ENCODE data around the gene SLC1A1. TPM values are rescaled to one million over a fixed set of nuclear protein-coding genes. Genes with fewer than 3 reads are reported as not detected.
"Not testable (repeated sequence)": the region's sequence is repeated elsewhere in the genome, so short reads cannot be mapped to it uniquely, and the experiment has no call there.

SLC1A1 gene
- total RNA-seq, 5 donors from 2014 or later (not counting 1 experiment from before 2014, with no cell fraction given) = 0.26 to 0.46 (median 0.38) TPM; not detected in 2

GRCh38 chr9:4536196-4536595 is 45.9 kb downstream of the SLC1A1 start:
- ATAC-seq (replicated peaks in 1 of 4); H3K27me3 Mint-ChIP-seq; H3K27ac ChIP-seq (ENCODE audit: low read length); H3K27me3 ChIP-seq (replicated peaks in 1 of 2; ENCODE audit: control insufficient read depth in 2 of 2, extremely low read depth in 1 of 2, insufficient read depth in 2 of 2, low read length in 1 of 2); POLR2A ChIA-PET; H3K9me3 ChIP-seq; H3K36me3 ChIP-seq (ENCODE audit: control insufficient read depth in 2 of 2, extremely low read depth in 1 of 2, insufficient read depth in 1 of 2, low read length in 1 of 2); CTCF ChIA-PET; H3K4me3 Mint-ChIP-seq; DNase-seq; H3K27ac Mint-ChIP-seq; H3K36me3 Mint-ChIP-seq; H3K4me1 ChIP-seq (ENCODE audit: control insufficient read depth in 1 of 2, extremely low read depth in 1 of 2, insufficient read depth in 2 of 2, low read length in 2 of 2); H3K9me3 Mint-ChIP-seq; H3K4me3 ChIP-seq (ENCODE audit: control insufficient read depth in 1 of 2, extremely low read depth in 1 of 2, low read length in 1 of 2): not testable (repeated sequence)
- WGBS (ENCODE audit: insufficient coverage) = no CpG with 5 or more reads among the region's 1 CpG
- peaks cover 12 to 20% (median 16%) of the 10 kb centered on the region in 3 donors for H3K4me1 Mint-ChIP-seq

DNA sequence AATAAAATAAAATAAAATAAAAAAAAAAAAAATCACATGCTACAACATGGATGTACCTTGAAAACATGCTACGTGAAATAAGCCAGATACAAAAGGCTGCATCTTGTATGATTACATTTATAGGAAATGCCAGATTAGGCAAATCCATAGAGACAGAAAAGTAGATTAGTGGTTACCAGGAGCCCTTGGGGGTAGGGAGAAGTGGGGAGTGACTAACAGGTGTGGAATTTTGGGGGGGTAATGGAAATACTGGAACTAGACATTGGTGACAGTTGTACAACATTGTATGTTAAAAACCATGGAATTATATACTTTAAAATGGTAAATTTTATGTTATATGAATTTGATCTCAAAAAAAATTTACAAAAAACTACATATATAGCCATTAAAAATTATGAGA is 47.3 kb downstream of the SLC1A1 start:
- Mint-ChIP-seq H3K27me3 (peaks cover 0 to 3% of the 10 kb centered on the region in 2 donors), H3K4me1 (peaks cover 12 to 20% (median 13%) of the 10 kb centered on the region in 3 donors), H3K36me3 (no peaks in the 10 kb centered on the region), H3K27ac (no peak overlapping the region), H3K9me3 (peaks cover 0 to 2% (median 0%) of the 10 kb centered on the region in 3 donors), H3K4me3 (no peak overlapping the region)
- ATAC-seq (replicated peaks in 1 of 4) = no peak
- WGBS (ENCODE audit: insufficient coverage) = no CpG with 5 or more reads among the region's 1 CpG
- CTCF ChIA-PET = no interaction called here
- Histone ChIP-seq H3K4me1 (ENCODE audit: control insufficient read depth in 1 of 2, extremely low read depth in 1 of 2, insufficient read depth in 2 of 2, low read length in 2 of 2) (no peaks in the 10 kb centered on the region), H3K36me3 (ENCODE audit: control insufficient read depth in 2 of 2, extremely low read depth in 1 of 2, insufficient read depth in 1 of 2, low read length in 1 of 2) (no peaks in the 10 kb centered on the region), H3K27me3 (replicated peaks in 1 of 2; ENCODE audit: control insufficient read depth in 2 of 2, extremely low read depth in 1 of 2, insufficient read depth in 2 of 2, low read length in 1 of 2) (peaks cover 0 to 2% of the 10 kb centered on the region in 2 experiments), H3K4me3 (ENCODE audit: control insufficient read depth in 1 of 2, extremely low read depth in 1 of 2, low read length in 1 of 2) (no peak overlapping the region), H3K27ac (ENCODE audit: low read length) (no peak overlapping the region), H3K9me3 (no peaks in the 10 kb centered on the region)
- DNase-seq = no peak
- POLR2A ChIA-PET = no interaction called here

DNA sequence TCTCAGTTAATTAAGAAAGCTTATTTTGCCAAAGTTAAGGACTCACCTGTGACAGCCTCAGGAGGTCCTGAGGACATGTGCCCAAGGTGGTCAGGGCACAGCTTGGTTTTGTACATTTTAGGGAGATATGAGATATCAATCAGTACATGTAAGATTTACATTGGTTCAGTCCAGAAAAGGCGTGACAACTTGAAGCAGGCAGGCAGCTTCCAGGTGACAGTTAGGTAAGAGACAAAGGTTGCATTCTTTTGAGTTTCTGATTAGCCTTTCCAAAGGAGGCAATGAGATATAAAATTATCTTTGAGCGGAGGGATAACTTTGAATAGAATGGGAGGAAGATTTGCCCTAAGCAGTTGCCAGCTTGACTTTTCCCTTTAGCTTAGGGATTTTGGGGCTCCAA is 47.8 kb downstream of the SLC1A1 start:
- no peak overlapping the region for H3K4me3 ChIP-seq (ENCODE audit: control insufficient read depth in 1 of 2, extremely low read depth in 1 of 2, low read length in 1 of 2)
- Mint-ChIP-seq H3K4me3 (no peak overlapping the region), H3K36me3 (no peaks in the 10 kb centered on the region), H3K27me3 (peaks cover 2 to 7% of the 10 kb centered on the region in 2 donors), H3K4me1 (peaks cover 11 to 17% (median 12%) of the 10 kb centered on the region in 3 donors), H3K9me3 (no peaks in the 10 kb centered on the region), H3K27ac (no peak overlapping the region)
- H3K27me3 ChIP-seq (replicated peaks in 1 of 2; ENCODE audit: control insufficient read depth in 2 of 2, extremely low read depth in 1 of 2, insufficient read depth in 2 of 2, low read length in 1 of 2) = peaks cover 0 to 2% of the 10 kb centered on the region in 2 experiments
- CTCF ChIA-PET = no interaction called here
- H3K27ac ChIP-seq (ENCODE audit: low read length) = no peak overlapping the region
- ATAC-seq (replicated peaks in 1 of 4) = no peak
- H3K4me1 ChIP-seq (ENCODE audit: control insufficient read depth in 1 of 2, extremely low read depth in 1 of 2, insufficient read depth in 2 of 2, low read length in 2 of 2) = no peaks in the 10 kb centered on the region
- no peaks in the 10 kb centered on the region for H3K36me3 ChIP-seq (ENCODE audit: control insufficient read depth in 2 of 2, extremely low read depth in 1 of 2, insufficient read depth in 1 of 2, low read length in 1 of 2)
- DNase-seq = no peak
- POLR2A ChIA-PET = no interaction called here
- 83% methylated on average over 1 of the region's 2 CpGs for WGBS (ENCODE audit: insufficient coverage)
- H3K9me3 ChIP-seq = no peaks in the 10 kb centered on the region

DNA sequence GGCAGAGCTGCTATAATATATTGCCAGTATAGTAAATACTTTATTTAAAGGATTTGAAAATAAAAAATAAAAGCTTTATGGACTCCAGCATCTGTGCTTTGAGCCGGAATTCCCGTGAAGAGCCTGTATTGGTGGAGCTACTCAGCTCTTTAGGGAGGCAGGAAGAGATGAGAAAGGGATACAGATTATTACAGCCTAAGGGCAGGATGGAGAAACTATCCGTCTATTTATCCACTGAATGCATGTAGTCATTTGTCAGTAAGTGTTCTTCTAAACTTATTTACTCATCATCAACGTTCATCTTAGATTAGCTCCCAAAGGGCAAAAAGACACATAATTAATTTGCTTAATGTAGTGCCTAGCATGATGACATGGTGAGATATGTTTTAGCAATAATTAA is 48.4 kb downstream of the SLC1A1 start:
- H3K4me1 Mint-ChIP-seq = peaks cover 7 to 15% (median 9%) of the 10 kb centered on the region in 3 donors
- no peaks in the 10 kb centered on the region for H3K36me3 Mint-ChIP-seq
- peaks cover 3 to 7% of the 10 kb centered on the region in 2 donors for H3K27me3 Mint-ChIP-seq
- Histone ChIP-seq H3K36me3 (ENCODE audit: control insufficient read depth in 2 of 2, extremely low read depth in 1 of 2, insufficient read depth in 1 of 2, low read length in 1 of 2) (no peaks in the 10 kb centered on the region), H3K27me3 (replicated peaks in 1 of 2; ENCODE audit: control insufficient read depth in 2 of 2, extremely low read depth in 1 of 2, insufficient read depth in 2 of 2, low read length in 1 of 2) (peaks cover 0 to 2% of the 10 kb centered on the region in 2 experiments), H3K4me3 (ENCODE audit: control insufficient read depth in 1 of 2, extremely low read depth in 1 of 2, low read length in 1 of 2) (no peak overlapping the region), H3K27ac (ENCODE audit: low read length) (no peak overlapping the region), H3K9me3 (no peaks in the 10 kb centered on the region), H3K4me1 (ENCODE audit: control insufficient read depth in 1 of 2, extremely low read depth in 1 of 2, insufficient read depth in 2 of 2, low read length in 2 of 2) (no peaks in the 10 kb centered on the region)
- H3K27ac Mint-ChIP-seq = no peak overlapping the region
- CTCF ChIA-PET = no interaction called here
- POLR2A ChIA-PET = no interaction called here
- H3K4me3 Mint-ChIP-seq = no peak overlapping the region
- ATAC-seq (replicated peaks in 1 of 4) (no peak), DNase-seq (no peak)
- H3K9me3 Mint-ChIP-seq = no peaks in the 10 kb centered on the region
- no CpG with 5 or more reads among the region's 4 CpGs for WGBS (ENCODE audit: insufficient coverage)

DNA sequence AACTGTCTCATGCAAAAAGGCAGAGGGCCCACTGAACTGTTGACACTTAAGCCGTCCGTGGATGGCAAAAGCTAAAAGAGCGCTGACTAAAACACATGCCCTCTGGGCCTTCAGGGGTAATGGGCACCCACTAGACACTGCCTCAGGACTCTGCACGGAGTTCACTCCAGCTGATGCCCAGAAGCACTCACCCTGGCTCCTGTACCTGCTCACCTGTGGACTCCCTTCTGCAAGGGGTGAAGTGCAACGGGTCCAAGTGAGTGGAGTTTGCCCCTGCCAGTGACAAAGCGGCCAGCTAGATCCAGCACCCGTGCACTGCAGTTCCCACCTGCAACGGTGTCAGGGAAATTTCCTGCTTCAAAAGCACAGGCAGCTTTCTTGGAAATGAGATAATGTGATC is 50.2 kb downstream of the SLC1A1 start:
- Mint-ChIP-seq H3K27ac (no peak overlapping the region), H3K36me3 (no peaks in the 10 kb centered on the region), H3K4me1 (peaks cover 0 to 7% (median 2%) of the 10 kb centered on the region in 3 donors), H3K4me3 (no peak overlapping the region), H3K9me3 (no peaks in the 10 kb centered on the region), H3K27me3 (peaks cover 3 to 7% of the 10 kb centered on the region in 2 donors)
- Histone ChIP-seq H3K27me3 (replicated peaks in 1 of 2; ENCODE audit: control insufficient read depth in 2 of 2, extremely low read depth in 1 of 2, insufficient read depth in 2 of 2, low read length in 1 of 2) (peaks cover 0 to 2% of the 10 kb centered on the region in 2 experiments), H3K4me3 (ENCODE audit: control insufficient read depth in 1 of 2, extremely low read depth in 1 of 2, low read length in 1 of 2) (no peak overlapping the region), H3K9me3 (no peaks in the 10 kb centered on the region), H3K36me3 (ENCODE audit: control insufficient read depth in 2 of 2, extremely low read depth in 1 of 2, insufficient read depth in 1 of 2, low read length in 1 of 2) (no peaks in the 10 kb centered on the region), H3K4me1 (ENCODE audit: control insufficient read depth in 1 of 2, extremely low read depth in 1 of 2, insufficient read depth in 2 of 2, low read length in 2 of 2) (no peaks in the 10 kb centered on the region), H3K27ac (ENCODE audit: low read length) (no peak overlapping the region)
- ChIA-PET POLR2A (no interaction called here), CTCF (no interaction called here)
- no peak for DNase-seq
- WGBS (ENCODE audit: insufficient coverage) = 92% methylated on average over 8 of the region's 8 CpGs
- no peak for ATAC-seq (replicated peaks in 1 of 4)

GRCh38 chr9:4541281-4541680 is 51.0 kb downstream of the SLC1A1 start:
- no peaks in the 10 kb centered on the region for H3K36me3 Mint-ChIP-seq
- no peak overlapping the region for H3K27ac ChIP-seq (ENCODE audit: low read length)
- no peak overlapping the region for H3K4me3 Mint-ChIP-seq
- DNase-seq (no peak), ATAC-seq (replicated peaks in 1 of 4) (no peak)
- no peak overlapping the region for H3K27ac Mint-ChIP-seq
- H3K4me3 ChIP-seq (ENCODE audit: control insufficient read depth in 1 of 2, extremely low read depth in 1 of 2, low read length in 1 of 2) = no peak overlapping the region
- H3K27me3 ChIP-seq (replicated peaks in 1 of 2; ENCODE audit: control insufficient read depth in 2 of 2, extremely low read depth in 1 of 2, insufficient read depth in 2 of 2, low read length in 1 of 2) = peaks cover 0 to 2% of the 10 kb centered on the region in 2 experiments
- ChIA-PET POLR2A (no interaction called here), CTCF (no interaction called here)
- WGBS (ENCODE audit: insufficient coverage) = no CpG with 5 or more reads among the region's 3 CpGs
- H3K4me1 ChIP-seq (ENCODE audit: control insufficient read depth in 1 of 2, extremely low read depth in 1 of 2, insufficient read depth in 2 of 2, low read length in 2 of 2) = no peaks in the 10 kb centered on the region
- H3K9me3 ChIP-seq = no peaks in the 10 kb centered on the region
- peaks cover under 1 to 7% (median 4%) of the 10 kb centered on the region in 3 donors for H3K4me1 Mint-ChIP-seq
- H3K36me3 ChIP-seq (ENCODE audit: control insufficient read depth in 2 of 2, extremely low read depth in 1 of 2, insufficient read depth in 1 of 2, low read length in 1 of 2) = no peaks in the 10 kb centered on the region
- H3K27me3 Mint-ChIP-seq = peaks cover 3 to 7% of the 10 kb centered on the region in 2 donors
- H3K9me3 Mint-ChIP-seq = no peaks in the 10 kb centered on the region

GRCh38 chr9:4541856-4542255 is 51.6 kb downstream of the SLC1A1 start:
- H3K27me3 Mint-ChIP-seq = peaks cover 3 to 7% of the 10 kb centered on the region in 2 donors
- ATAC-seq (replicated peaks in 1 of 4) = no peak
- Histone ChIP-seq H3K27ac (ENCODE audit: low read length) (no peak overlapping the region), H3K27me3 (replicated peaks in 1 of 2; ENCODE audit: control insufficient read depth in 2 of 2, extremely low read depth in 1 of 2, insufficient read depth in 2 of 2, low read length in 1 of 2) (peaks cover 0 to 2% of the 10 kb centered on the region in 2 experiments), H3K4me3 (ENCODE audit: control insufficient read depth in 1 of 2, extremely low read depth in 1 of 2, low read length in 1 of 2) (no peak overlapping the region), H3K36me3 (ENCODE audit: control insufficient read depth in 2 of 2, extremely low read depth in 1 of 2, insufficient read depth in 1 of 2, low read length in 1 of 2) (no peaks in the 10 kb centered on the region), H3K4me1 (ENCODE audit: control insufficient read depth in 1 of 2, extremely low read depth in 1 of 2, insufficient read depth in 2 of 2, low read length in 2 of 2) (peaks cover 0 to 2% of the 10 kb centered on the region in 2 experiments), H3K9me3 (no peaks in the 10 kb centered on the region)
- no peak for DNase-seq
- H3K9me3 Mint-ChIP-seq = no peaks in the 10 kb centered on the region
- no peak overlapping the region for H3K27ac Mint-ChIP-seq
- no peaks in the 10 kb centered on the region for H3K36me3 Mint-ChIP-seq
- no CpG with 5 or more reads among the region's 2 CpGs for WGBS (ENCODE audit: insufficient coverage)
- POLR2A ChIA-PET = no interaction called here
- no peak overlapping the region for H3K4me3 Mint-ChIP-seq
- peaks cover 6 to 12% (median 9%) of the 10 kb centered on the region in 3 donors for H3K4me1 Mint-ChIP-seq
- CTCF ChIA-PET = no interaction called here
